ENCODE data around the gene C5orf15. TPM values are rescaled to one million over a fixed set of nuclear protein-coding genes. Genes with fewer than 3 reads are reported as not detected.
A peak's percentile ranks its signal among the peaks of the same experiment; 100 is the strongest.

C5orf15 gene
- total and polyA plus RNA-seq, 9 of the 15 experiments (the other 6 are each of a cell fraction or from before 2014, with no cell fraction given), result 23.3 to 50.7 (median 35.5) TPM

- no peak for TF ChIP-seq TRIM25 (IDR thresholded peaks at IDR 0.05; ENCODE audit: borderline replicate concordance)
- TF ChIP-seq MBD1 (CRISPR knock-in tag; IDR thresholded peaks at IDR 0.05), result 0 out of 2 replicates have a peak, but pooled peaks have one; percentile 87
- no peak for TF ChIP-seq CBX3 (IDR thresholded peaks at IDR 0.05; ENCODE audit: borderline replicate concordance in 1 of 2, low read length in 2 of 2)
- peak; percentile 31; the same call in 1 of the 2 replicates for TF ChIP-seq MAX (CRISPR knock-in tag; IDR thresholded peaks at IDR 0.05)
- TF ChIP-seq SIRT6 (IDR thresholded peaks at IDR 0.05; ENCODE audit: low read depth, low read length), result no peak
- no peak for TF ChIP-seq ZNF75A (CRISPR knock-in tag; IDR thresholded peaks at IDR 0.05)
- TF ChIP-seq SRSF1 (IDR thresholded peaks at IDR 0.05; ENCODE audit: low read depth, low read length), result no peak
- TF ChIP-seq KAT8 (IDR thresholded peaks at IDR 0.05; ENCODE audit: low read depth), result no peak
- no peak for TF ChIP-seq GTF2F1 (IDR thresholded peaks at IDR 0.05; ENCODE audit: low read depth, low read length)
- TF ChIP-seq CBX1 (IDR thresholded peaks at IDR 0.05; ENCODE audit: low read depth), result peak; percentile 14; the same call in 1 of the 2 replicates
- no peak for TF ChIP-seq HMBOX1 (IDR thresholded peaks at IDR 0.05)
- peak; percentile 69 for TF ChIP-seq REST (IDR thresholded peaks at IDR 0.05; ENCODE audit: borderline replicate concordance)
- no peak for TF ChIP-seq REST (CRISPR knock-in tag; IDR thresholded peaks at IDR 0.05; ENCODE audit: low read depth)
- TF ChIP-seq NUFIP1 (IDR thresholded peaks at IDR 0.05; ENCODE audit: partially characterized antibody), result no peak
- no peak for TF ChIP-seq PRPF4 (IDR thresholded peaks at IDR 0.05; ENCODE audit: insufficient read depth, low read depth, low read length, poor library complexity, severe bottlenecking)
Measured at GRCh38 chr5:134005417-134006061, 37.1 kb upstream of the C5orf15 start (continued).

Data from K562 (cell line).